Measurements from ENCODE around the gene VIPR1.

VIPR1 gene

DNA sequence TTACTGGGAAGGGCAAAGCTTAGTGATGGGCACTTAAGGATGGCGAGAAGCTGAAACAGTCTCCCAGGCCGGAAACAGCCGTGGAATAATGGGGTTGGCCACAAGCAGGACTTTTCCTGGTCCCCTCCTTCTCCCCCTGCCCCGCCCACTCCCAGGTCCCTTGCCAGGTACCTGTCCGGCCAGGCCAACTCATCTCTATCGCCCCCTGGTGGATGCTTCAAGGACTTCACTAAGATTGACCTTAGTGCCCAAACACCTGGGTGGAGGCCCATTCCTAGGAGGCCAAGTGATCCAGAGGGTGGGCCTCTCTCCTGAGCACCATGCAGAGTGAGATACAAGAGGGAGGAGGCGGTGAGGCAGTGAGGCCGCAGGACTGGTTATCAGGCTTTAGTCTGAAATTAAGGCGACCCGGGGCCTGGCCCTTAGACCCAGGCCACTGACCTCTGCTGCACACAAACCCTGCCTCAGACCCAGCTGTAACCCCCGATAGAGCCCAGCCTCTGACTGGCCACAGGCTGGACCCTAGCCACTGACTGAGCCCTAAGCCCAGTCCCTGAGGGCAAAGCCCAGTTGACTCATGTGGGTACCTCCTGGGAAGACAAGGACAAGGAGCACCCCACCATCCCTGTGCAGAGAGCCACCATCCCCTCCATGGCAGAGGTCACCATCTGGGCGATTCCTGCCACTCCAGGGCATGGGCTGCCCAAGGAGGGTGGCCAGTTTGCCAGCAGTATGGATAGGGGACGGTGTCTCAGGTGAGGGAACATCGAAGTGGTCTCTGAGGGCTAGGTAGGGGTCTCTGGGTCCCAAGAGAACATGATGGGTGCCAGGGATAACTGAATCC lies 37.6 kb downstream of the VIPR1 start:
- Histone ChIP-seq H3K4me3 (no peak overlapping the region), H3K36me3 (no peaks in the 10 kb centered on the region), H3K27me3 (no peaks in the 10 kb centered on the region), H3K4me1 (peaks cover 10 to 62% (median 27%) of the 10 kb centered on the region in 10 experiments; a peak in 18 of 20 replicates), H3K9me3 (replicated peaks in 1 of 11) (no peaks in the 10 kb centered on the region), H3K27ac (peak overlapping the region in 3 of 11 experiments; percentile 18 to 28 (median 19); a peak in 3 of 22 replicates), H3K4me2 (peak overlapping the region; percentile 11 to 84 (median 70); a peak in 20 of 22 replicates), H4K20me1 (no peaks in the 10 kb centered on the region), H3K9ac (0 out of 22 replicates have a peak overlapping the region, but pooled peaks of 1 of the 11 experiments have one; percentile 32)
- TF ChIP-seq Cebpa-rat (IDR thresholded peaks at IDR 0.05): no peak

DNA sequence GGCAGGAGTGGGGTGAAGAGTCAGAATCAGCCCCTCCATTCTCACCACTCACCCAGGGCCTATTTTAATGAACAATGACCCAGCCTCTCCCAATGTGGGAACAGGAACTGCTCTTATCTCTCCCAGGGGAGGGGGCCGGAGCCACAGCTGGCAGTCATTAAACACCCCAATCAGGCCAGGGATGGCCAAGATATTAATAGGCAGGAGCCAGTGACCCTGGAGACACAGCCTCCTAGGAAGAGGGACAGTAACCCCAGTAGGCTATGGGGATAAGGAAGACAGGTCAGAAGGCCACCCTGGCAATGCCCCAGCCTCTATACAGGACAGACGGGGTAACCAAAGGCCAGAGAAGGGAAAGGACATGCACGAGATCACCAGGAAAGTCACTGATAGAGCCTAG lies 38.6 kb downstream of the VIPR1 start:
- H3K4me2 ChIP-seq: peak overlapping the region; percentile 11 to 84 (median 70)
- no peaks in the 10 kb centered on the region for H3K27me3 ChIP-seq
- no peaks in the 10 kb centered on the region for H4K20me1 ChIP-seq
- no peak overlapping the region for H3K4me3 ChIP-seq
- H3K4me1 ChIP-seq: peaks cover 10 to 59% (median 27%) of the 10 kb centered on the region in 10 experiments; a peak in 18 of 20 replicates
- no peak for TF ChIP-seq Cebpa-rat (IDR thresholded peaks at IDR 0.05)
- peak overlapping the region in 3 of 11 experiments; percentile 18 to 28 (median 19); a peak in 2 of 22 replicates for H3K27ac ChIP-seq
- H3K9me3 ChIP-seq (replicated peaks in 1 of 11): no peaks in the 10 kb centered on the region
- peak overlapping the region in 3 of 11 experiments; percentile 15 to 33 (median 32); a peak in 1 of 22 replicates for H3K9ac ChIP-seq
- H3K36me3 ChIP-seq: 0 out of 22 replicates have a peak, but pooled peaks cover 0 to under 1% (median 0%) of the 10 kb centered on the region in 11 experiments

DNA sequence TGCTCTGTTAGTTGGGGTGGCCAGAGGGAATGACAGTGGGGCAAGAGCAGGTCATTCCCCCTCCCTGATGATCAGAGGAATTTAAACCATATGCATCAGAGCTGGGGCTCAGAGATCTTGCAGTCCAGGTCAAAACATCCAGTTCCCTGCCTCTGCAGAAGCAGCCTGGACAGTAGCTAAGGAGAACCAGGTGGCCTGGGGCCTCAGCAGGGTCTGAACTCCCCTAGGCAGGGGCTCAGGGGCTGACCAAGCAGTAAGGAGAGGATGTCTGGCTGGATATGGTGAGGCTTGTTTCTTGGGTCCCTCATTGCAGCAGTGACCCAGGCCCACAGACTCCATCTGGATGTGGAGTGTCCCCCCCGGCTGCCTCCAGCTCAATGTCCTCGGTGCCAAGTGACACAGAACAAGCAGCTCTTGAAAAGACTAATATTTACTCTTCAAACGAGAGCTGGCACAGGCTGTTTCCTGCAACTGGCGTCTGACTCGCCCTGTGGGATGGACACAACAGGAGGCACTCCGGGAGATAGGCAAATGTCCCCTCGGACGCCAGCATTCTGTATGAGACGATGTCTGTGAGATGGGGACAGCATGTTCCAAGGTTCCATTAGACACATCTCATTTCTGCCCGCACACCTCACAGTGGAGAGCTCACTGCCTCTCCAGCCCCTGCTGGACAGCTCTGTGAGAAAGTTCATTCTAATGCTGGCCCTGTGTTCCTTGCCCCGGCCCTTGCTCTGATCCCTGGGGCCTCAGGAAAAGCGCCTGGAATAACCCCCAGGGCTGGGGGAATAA lies 42.2 kb downstream of the VIPR1 start:
- no peak for TF ChIP-seq Cebpa-rat (IDR thresholded peaks at IDR 0.05)
- no peak overlapping the region for H3K4me3 ChIP-seq
- H3K36me3 ChIP-seq: peaks cover 0 to 28% (median 12%) of the 10 kb centered on the region in 11 experiments; a peak in 15 of 22 replicates
- peaks cover 10 to 52% (median 27%) of the 10 kb centered on the region in 10 experiments; a peak in 18 of 20 replicates for H3K4me1 ChIP-seq
- no peaks in the 10 kb centered on the region for H3K27me3 ChIP-seq
- H3K9me3 ChIP-seq (replicated peaks in 1 of 11): no peaks in the 10 kb centered on the region
- H3K4me2 ChIP-seq: peak overlapping the region in 2 of 11 experiments; percentile 9 to 27; a peak in 2 of 22 replicates
- 0 out of 22 replicates have a peak overlapping the region, but pooled peaks of 1 of the 11 experiments have one; percentile 18 for H3K27ac ChIP-seq
- H4K20me1 ChIP-seq: peaks cover 0 to 9% (median 0%) of the 10 kb centered on the region in 11 experiments; a peak in 2 of 22 replicates
- H3K9ac ChIP-seq: no peak overlapping the region; a peak in 1 of 22 replicates

DNA sequence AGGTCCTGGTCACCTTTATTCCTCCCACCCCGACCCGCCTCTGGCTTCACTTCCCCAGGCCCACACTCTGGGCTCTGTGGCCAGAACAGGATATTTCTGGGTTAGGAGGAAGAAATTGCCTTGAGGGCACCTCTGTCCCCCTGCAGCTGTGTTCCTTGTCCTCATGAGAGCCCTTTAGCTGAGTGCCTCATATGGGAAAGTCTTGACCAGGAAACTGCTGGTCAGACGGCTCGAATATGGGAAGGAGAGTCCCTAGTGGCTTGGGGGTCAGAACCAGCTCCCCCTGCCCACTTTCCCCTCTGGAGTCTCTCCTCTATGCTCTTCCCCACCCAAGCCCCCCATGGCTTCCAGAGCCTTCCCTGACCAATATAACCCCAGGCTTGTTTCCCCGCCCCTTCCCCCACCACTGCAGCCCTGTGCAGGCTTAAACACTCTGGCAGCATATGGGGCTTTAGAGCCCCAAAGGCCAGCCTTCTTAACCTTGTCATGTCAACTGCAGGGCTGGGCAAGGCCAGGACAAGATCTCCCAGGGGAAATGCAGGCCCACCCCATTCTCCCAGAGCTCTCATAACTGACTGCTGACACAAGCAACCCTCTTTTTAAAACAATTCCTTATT lies 42.9 kb downstream of the VIPR1 start:
- no peak for TF ChIP-seq Cebpa-rat (IDR thresholded peaks at IDR 0.05)
- Histone ChIP-seq H3K4me3 (no peak overlapping the region), H4K20me1 (peaks cover 0 to 9% (median 0%) of the 10 kb centered on the region in 11 experiments; a peak in 2 of 22 replicates), H3K27me3 (no peaks in the 10 kb centered on the region), H3K9ac (peak overlapping the region in 1 of 11 experiments; percentile 3; a peak in 1 of 22 replicates), H3K4me1 (peaks cover 10 to 46% (median 26%) of the 10 kb centered on the region in 10 experiments; a peak in 18 of 20 replicates), H3K36me3 (peaks cover 0 to 35% (median 15%) of the 10 kb centered on the region in 11 experiments; a peak in 15 of 22 replicates), H3K27ac (0 out of 22 replicates have a peak overlapping the region, but pooled peaks of 1 of the 11 experiments have one; percentile 18), H3K9me3 (replicated peaks in 1 of 11) (no peaks in the 10 kb centered on the region), H3K4me2 (peak overlapping the region in 2 of 11 experiments; percentile 9 to 27; a peak in 2 of 22 replicates)

DNA sequence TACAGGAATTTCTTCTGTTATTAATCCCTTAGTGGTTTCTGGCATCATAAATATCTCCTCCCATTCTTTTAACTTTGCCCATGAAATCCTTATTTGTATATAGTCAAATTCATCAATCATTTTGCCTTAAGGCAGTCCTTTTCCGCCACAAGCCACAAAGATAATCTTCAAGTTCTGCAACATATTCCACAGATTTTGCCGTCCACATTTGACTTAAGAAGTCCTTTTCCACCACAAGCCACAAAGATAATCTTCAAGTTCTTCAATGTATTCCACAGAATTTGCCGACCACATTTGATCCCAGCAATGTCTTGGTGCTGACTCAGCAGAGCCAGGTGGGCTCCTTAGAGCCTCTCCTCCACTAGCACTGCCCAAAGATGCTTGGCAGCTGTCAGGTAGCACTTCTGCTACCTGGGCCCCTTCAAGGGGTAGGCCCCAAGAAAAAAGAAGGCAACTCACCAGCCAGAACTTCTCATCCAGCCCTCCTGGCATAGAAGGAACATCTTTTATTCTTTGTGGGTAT lies 44.3 kb downstream of the VIPR1 start:
- Histone ChIP-seq H3K36me3 (peaks cover 8 to 49% (median 28%) of the 10 kb centered on the region in 11 experiments), H3K9me3 (replicated peaks in 1 of 11) (no peaks in the 10 kb centered on the region), H3K27me3 (no peaks in the 10 kb centered on the region), H3K4me1 (peaks cover 4 to 33% (median 16%) of the 10 kb centered on the region in 10 experiments; a peak in 14 of 20 replicates), H3K27ac (no peak overlapping the region), H3K4me2 (no peak overlapping the region), H4K20me1 (peaks cover 0 to 9% (median 0%) of the 10 kb centered on the region in 11 experiments; a peak in 2 of 22 replicates), H3K9ac (no peak overlapping the region), H3K4me3 (no peak overlapping the region)
- TF ChIP-seq Cebpa-rat (IDR thresholded peaks at IDR 0.05): no peak

DNA sequence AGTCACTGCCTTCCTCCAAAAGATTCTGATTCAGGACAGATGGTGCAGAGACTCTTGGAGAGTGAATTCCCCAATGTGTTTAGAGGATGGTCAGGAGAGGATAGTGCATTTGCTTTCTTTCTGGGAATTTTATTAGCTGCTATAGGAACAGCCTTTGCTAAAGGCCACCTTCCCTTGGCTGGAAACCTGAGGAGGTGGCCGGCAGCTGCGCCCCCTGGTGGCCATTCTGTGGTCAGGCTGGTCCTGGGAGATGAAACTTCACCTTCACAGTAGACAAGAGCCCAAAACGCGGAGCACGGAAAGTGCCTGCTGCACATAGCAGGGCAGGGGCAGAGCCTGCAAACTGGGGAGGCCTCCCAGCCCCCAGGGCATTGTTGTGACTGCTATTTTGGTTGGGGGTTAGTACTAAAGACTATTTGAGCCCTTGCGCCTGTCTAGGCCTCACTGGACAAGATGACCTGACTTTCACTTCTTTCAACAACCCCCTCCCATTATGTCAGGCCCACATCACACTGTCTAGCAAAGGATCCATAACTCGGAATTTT lies 45.0 kb downstream of the VIPR1 start:
- Histone ChIP-seq H3K27me3 (no peaks in the 10 kb centered on the region), H3K36me3 (peaks cover 15 to 56% (median 36%) of the 10 kb centered on the region in 11 experiments), H3K9ac (no peak overlapping the region), H3K9me3 (replicated peaks in 1 of 11) (no peaks in the 10 kb centered on the region), H3K27ac (no peak overlapping the region), H4K20me1 (peaks cover 0 to 9% (median 0%) of the 10 kb centered on the region in 11 experiments; a peak in 2 of 22 replicates), H3K4me2 (no peak overlapping the region), H3K4me3 (no peak overlapping the region), H3K4me1 (peaks cover 4 to 26% (median 13%) of the 10 kb centered on the region in 10 experiments; a peak in 14 of 20 replicates)
- no peak for TF ChIP-seq Cebpa-rat (IDR thresholded peaks at IDR 0.05)

DNA sequence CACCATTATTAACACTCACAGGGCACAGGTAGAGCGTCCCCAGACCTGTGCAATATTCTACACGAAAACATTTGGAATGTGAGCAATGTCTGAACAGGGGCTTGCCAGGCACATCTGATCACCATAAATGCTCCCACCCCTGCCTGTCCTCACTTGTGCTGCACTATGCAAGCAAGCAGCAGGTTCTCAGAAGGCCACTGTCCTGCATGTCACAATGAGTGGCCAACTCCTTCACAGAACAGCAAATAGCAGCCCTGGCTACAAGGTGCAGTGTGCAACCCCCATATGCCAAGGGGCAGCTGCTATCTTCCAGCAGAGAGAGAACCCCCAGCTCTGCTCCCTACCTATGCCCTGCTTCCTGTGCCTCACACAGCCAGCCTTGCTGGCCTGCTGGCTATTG lies 46.7 kb downstream of the VIPR1 start:
- Histone ChIP-seq H3K4me1 (peaks cover 0 to 12% (median 0%) of the 10 kb centered on the region in 10 experiments; a peak in 2 of 20 replicates), H3K9me3 (replicated peaks in 1 of 11) (no peaks in the 10 kb centered on the region), H3K9ac (no peak overlapping the region), H3K27ac (no peak overlapping the region), H3K27me3 (no peaks in the 10 kb centered on the region), H3K36me3 (peaks cover 32 to 72% (median 51%) of the 10 kb centered on the region in 11 experiments), H3K4me3 (no peak overlapping the region), H3K4me2 (no peak overlapping the region), H4K20me1 (peaks cover 0 to 9% (median 0%) of the 10 kb centered on the region in 11 experiments; a peak in 2 of 22 replicates)
- no peak for TF ChIP-seq Cebpa-rat (IDR thresholded peaks at IDR 0.05)
